ENCODE measurements around the gene ITGB1.
"Not testable (repeated sequence)": the region's sequence is repeated elsewhere in the genome, so short reads cannot be mapped to it uniquely, and the experiment has no call there.

The ITGB1 gene

DNA sequence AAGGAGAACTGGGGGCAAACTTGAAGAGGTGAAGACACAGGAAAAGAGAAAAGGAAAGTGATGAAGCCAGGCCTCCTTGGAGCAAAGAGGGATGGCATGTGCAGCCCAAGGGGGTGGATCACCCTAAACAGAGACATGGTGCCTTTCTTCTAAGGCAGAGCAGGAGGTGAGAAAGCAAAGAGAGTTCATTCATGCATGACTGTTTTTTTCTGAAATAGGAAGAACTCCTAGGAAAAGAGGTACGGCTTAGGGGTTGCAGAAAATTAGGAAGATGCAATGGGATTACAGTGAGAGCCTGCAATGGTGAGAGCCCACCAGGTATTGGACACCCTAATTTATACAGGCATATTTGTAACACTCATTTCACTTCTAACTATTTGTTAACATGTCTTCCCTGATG is 15.9 kb downstream of the ITGB1 start:
- H3K4me3 ChIP-seq, result no peak overlapping the region
- no peak overlapping the region for H3K27ac ChIP-seq

DNA sequence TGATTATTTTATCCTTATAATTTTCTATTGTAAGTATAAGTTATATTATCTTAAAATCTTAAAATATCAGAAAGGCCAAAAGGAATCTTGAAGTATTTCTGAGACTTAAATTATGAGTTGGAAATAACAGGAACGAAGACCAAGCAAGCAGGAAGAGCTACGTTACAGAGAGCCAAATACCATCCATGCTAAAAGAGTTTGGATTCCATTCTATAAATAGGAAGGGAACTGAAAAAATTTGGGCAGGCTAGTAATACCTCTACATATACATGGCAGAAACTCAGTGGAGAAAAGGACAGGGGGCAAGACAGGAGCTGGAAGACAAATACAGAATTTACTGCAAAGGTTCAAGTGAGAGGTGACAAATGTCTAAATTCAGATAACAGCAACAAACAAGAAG is 16.7 kb downstream of the ITGB1 start:
- Histone ChIP-seq H3K4me3 (no peak overlapping the region), H3K27ac (peak overlapping the region in 1 of 21 experiments; percentile 7)

DNA sequence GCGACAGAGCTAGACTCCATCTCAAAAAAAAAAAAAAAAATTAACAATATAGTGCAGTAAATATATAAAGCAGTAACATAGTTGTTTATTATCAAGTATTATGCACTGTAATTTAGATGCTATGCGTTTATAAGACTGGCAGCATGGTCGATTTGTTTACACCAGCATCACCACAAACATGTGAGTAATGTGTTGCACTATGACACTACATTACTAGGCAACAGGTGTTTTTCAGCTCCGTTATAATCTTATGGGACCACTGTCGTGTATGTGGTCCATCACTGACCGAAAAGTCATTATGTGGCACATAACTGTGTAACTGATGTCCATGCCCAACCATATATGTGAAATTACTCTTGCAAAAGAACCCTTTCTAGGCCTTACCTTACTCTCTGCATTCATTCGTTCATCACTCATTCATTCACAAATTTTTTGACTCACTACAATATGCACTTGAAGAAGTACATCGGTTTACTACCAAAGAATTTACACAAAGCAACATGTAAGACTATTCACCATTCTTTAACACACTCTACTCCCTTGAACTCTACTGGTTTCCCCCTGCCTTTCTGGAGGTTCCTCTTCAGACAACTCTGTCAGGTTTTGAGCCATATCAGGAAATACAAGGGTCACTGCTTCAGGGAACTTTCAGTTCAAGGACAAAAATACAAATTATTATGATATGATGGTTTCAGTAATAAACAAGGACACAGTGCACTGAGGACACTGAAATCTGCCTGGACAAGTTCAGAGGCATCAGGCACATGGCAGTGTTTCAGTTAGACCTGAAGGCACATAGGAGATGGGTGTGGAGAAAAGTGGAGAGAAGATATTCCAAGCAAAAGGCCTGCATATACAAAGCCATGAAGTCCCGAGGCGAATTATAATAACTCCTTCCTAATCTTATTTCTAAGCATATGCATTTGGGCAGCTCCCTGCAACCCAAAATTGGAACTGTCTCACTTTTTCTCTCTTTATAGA is 17.4 kb downstream of the ITGB1 start:
- no peak overlapping the region for H3K4me3 ChIP-seq

GRCh38 chr10:32939296-32940111 is 18.5 kb downstream of the ITGB1 start:
- Histone ChIP-seq H3K4me3 (no peak overlapping the region), H3K27ac (peak overlapping the region in 7 of 21 experiments; percentile 9 to 77 (median 50))

More for the DNA sequence above, 17.4 kb downstream of the ITGB1 start:
- peak overlapping the region in 1 of 21 experiments; percentile 10 for H3K27ac ChIP-seq

- Histone ChIP-seq H3K4me3 (no peak overlapping the region), H3K27ac (peak overlapping the region in 17 of 21 experiments; percentile 9 to 77 (median 50))
Observed at GRCh38 chr10:32938554-32939061, 19.4 kb downstream of the ITGB1 start.

DNA sequence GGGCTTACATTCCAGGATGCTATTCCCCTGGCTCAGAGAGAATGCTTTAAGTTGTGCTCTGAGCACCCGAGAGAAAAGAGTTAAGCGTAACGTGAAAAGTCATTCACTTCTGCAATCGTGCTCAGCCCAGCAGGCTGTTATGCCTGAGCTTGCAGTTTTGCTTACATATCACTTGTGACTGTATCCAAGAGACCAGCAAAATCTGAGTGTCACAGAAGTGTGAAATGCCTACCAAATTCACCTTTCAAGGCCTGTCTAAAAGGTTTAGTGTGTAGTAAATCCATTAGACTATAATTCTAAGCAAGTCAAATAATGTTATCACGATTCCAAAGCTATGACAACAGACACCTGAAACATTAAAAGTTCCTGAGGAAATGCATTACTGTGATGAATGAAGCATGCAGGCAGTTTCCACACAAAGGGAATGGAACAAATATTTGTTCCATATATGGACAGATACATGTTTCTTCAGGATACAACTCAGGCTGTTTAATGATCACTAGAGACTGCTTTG is 20.1 kb downstream of the ITGB1 start:
- no peak overlapping the region for H3K4me3 ChIP-seq

DNA sequence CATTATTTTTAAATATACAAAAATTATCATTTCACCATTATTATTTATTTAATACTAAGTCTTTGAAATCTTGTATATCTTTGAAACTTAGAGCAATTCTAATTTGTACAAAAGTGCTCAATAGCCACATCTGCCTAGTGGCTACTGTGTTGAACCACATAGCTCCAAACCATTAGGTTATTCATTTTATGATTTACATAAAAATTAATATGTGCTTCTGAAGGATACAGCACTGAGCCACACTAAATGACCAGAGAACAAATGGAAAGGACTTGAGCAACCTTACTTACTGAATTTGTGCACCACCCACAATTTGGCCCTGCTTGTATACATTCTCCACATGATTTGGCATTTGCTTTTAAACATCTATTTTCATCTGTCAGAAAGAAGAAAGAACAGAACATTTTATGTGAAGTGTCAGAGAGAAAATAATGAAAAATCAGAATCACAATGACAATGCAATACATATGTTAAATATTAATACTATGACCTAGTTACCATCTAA is 25.8 kb downstream of the ITGB1 start:
- no peak overlapping the region for H3K27ac ChIP-seq
- no peak overlapping the region for H3K4me3 ChIP-seq

More for the DNA sequence above, 20.1 kb downstream of the ITGB1 start:
- H3K27ac ChIP-seq, result peak overlapping the region in 16 of 21 experiments; percentile 5 to 77 (median 49)

GRCh38 chr10:32931593-32931992 is 26.4 kb downstream of the ITGB1 start:
- Histone ChIP-seq H3K4me3 (no peak overlapping the region), H3K27ac (peak overlapping the region in 1 of 21 experiments; percentile 13)

DNA sequence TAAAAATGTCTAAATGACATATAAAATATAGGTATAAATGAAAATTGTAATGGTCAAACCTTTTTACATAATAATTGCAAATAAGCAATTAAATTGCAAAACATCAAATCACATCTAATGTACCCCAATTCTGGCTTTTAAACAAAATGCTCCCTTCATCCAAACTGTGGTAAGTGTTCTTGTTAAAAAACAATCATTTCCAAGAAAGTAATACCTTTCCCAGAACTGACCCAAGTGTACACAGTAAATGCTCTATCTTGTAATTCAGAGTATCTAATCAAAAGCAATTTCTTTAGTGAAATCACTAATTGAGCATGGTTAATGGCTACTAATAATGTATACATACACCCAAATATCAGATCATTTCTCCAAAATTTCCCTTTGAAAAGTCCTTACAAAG is 28.0 kb downstream of the ITGB1 start:
- Histone ChIP-seq H3K4me3 (no peak overlapping the region), H3K27ac (peak overlapping the region in 2 of 21 experiments; percentile 41 to 47)

- Histone ChIP-seq H3K4me3 (no peak overlapping the region), H3K27ac (peak overlapping the region in 2 of 21 experiments; percentile 41 to 47)
Observed at GRCh38 chr10:32929634-32930033, 28.4 kb downstream of the ITGB1 start.

DNA sequence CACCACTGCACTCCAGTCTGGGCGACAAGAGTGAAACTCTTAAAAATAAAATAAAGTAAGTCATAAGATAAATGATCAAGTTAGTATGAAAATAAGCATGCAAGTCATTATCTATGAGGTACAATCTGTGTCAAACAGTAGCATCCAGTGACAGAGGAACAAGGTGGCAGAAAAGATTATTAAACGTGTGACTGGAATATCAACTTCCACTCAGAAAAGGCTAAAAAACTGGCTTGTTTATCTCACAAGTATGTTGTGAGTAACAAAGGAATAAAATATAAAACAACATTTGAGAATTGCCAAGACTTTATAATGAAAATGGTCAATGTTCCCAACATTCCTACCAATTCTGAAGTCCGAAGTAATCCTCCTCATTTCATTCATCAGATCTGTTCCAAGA is 30.3 kb downstream of the ITGB1 start:
- Histone ChIP-seq H3K4me3 (no peak overlapping the region), H3K27ac (no peak overlapping the region)

GRCh38 chr10:32923849-32924248 is 34.2 kb downstream of the ITGB1 start:
- no peak overlapping the region for H3K27ac ChIP-seq
- no peak overlapping the region for H3K4me3 ChIP-seq

DNA sequence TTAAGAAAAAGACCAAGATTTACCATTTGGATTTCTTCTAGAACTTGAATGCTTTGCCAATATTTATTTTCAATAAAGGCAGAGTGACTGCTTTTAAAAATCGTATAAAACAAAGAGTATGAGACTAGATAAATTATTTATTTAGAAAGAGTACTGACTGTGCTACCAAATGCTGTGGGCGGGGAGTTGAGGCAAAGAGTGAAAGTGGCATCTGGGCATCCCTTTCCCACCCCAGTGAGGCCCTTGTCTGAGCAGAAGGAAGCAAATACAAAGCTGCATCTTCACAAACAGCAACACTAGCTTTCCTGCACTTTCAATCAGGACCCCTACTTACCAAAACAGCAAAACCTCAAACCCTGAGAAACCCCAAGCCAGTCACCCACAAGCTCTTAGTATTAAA is 34.9 kb downstream of the ITGB1 start:
- Histone ChIP-seq H3K4me3 (no peak overlapping the region), H3K27ac (peak overlapping the region in 1 of 21 experiments; percentile 14)

DNA sequence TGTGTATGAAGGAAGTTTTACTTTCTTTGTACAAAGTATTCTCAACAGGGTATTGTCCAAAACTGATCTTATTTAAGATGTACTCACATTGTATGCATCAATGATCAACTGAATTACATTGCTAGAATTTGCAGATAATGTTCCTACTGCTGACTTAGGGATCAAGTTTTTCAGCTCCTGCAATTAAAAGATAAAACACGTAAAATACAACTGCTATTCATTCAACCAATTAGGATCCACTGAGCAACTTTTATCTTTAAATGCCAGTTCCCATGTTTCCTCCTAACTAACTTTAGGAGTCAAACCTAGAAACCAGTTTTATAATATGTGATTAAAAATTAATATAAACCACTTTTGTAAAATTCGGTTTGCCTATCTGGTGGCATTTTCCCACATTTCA is 35.9 kb downstream of the ITGB1 start:
- no peak overlapping the region for H3K4me3 ChIP-seq
- no peak overlapping the region for H3K27ac ChIP-seq

DNA sequence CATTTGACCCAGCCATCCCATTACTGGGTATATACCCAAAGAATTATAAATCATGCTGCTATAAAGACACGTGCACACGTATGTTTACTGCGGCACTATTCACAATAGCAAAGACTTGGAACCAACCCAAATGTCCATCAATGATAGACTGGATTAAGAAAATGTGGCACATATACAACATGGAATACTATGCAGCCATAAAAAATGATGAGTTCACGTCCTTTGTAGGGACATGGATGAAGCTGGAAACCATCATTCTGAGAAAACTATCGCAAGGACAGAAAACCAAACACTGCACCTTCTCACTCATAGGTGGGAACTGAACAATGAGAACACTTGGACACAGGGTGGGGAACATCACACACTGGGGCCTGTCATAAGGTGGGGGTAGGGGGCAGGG is 40.2 kb downstream of the ITGB1 start:
- not testable (repeated sequence) for H3K27ac ChIP-seq, H3K4me3 ChIP-seq

DNA sequence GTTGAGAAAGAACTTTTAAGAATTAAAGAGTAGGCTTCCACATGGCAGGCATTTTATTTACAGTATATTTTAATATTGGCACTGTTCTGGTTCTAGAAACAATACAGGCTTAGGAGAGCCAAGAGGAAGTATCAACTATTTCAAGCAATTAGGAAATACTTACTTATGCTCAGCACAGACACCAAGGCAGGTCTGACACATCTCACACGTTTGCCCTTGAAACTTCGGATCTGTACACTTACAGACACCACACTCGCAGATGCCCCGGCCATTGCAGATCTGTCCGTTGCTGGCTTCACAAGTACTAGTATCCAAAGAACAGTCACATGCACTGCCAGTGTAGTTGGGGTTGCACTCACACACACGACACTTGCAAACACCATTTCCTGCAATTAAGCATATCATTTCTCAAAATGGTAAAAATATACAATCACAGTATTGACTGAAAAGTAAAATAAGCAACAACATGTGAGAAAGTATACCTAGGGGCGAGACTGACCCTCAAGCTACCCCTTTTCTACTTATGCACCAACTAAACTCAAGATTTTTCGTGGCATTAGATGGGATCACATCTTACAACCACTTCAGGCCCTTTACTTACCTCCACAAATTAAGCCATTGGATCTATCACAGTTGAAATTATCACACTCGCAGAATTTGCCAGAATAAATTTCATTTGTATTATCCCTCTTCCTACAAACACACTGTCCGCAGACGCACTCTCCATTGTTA is 46.6 kb downstream of the ITGB1 start:
- no peak overlapping the region for H3K27ac ChIP-seq
- H3K4me3 ChIP-seq, result no peak overlapping the region

GRCh38 chr10:32909970-32910369 is 48.1 kb downstream of the ITGB1 start:
- H3K27ac ChIP-seq, H3K4me3 ChIP-seq: not testable (repeated sequence)

- Histone ChIP-seq H3K4me3 (no peak overlapping the region), H3K27ac (no peak overlapping the region)
Observed at GRCh38 chr10:32909456-32909855, 48.6 kb downstream of the ITGB1 start.

GRCh38 chr10:32906595-32906994 is 51.4 kb downstream of the ITGB1 start:
- no peak overlapping the region for H3K27ac ChIP-seq
- no peak overlapping the region for H3K4me3 ChIP-seq
